K562 (cell line): ENCODE results near the gene LY6G6D. TPM values are rescaled to one million over a fixed set of nuclear protein-coding genes. Genes with fewer than 3 reads are reported as not detected.
A peak's percentile ranks its signal among the peaks of the same experiment; 100 is the strongest.

Experiments used
- ATF7 ChIP-seq: fragments of 450-650 bp; IDR thresholded peaks from 2 replicates; pipeline ENCODE4 v1.7.1; 2014; ENCODE audit warnings: mild to moderate bottlenecking, moderate library complexity
- BMI1 ChIP-seq: fragments of 150-350 bp; IDR thresholded peaks from 2 replicates; pipeline ENCODE4 v1.6.1; 2014; ENCODE audit warnings: low read length
- BRCA1 ChIP-seq, 2 experiments: fragments of 450-650 bp in 1 of 2; sonication (generic) in 1 of 2; formaldehyde crosslinking in 1 of 2; IDR thresholded peaks; 2 replicates each; pipeline versions ENCODE4 v1.5.0 to v1.6.1; 2017 to 2020; ENCODE audit warnings: mild to moderate bottlenecking in 1 of 2, missing genetic modification reagents in 1 of 2
- CAMTA2 ChIP-seq: fragments of 250-450 bp; sonication (Bioruptor Pico); conservative IDR thresholded peaks from 2 replicates; pipeline ENCODE4 v1.5.1; 2022
- CBX2 ChIP-seq: fragments of 200-600 bp; sonication (generic); IDR thresholded peaks from one replicate; pipeline ENCODE4 v1.6.1; 2012; ENCODE audit warnings: mild to moderate bottlenecking, low read length, inconsistent platforms; ENCODE audit not compliant: insufficient read depth, poor library complexity, severe bottlenecking
- E2F4 ChIP-seq: sonication (generic); formaldehyde crosslinking; IDR thresholded peaks from 2 replicates; pipeline ENCODE4 v1.8.0; 2022; ENCODE audit warnings: mild to moderate bottlenecking, low read depth, missing genetic modification reagents
- ELF2 ChIP-seq: fragments of 250-450 bp; sonication (Bioruptor Pico); IDR thresholded peaks from 2 replicates; pipeline ENCODE4 v1.5.0; 2021; ENCODE audit warnings: mild to moderate bottlenecking
- EZH2 ChIP-seq: IDR thresholded peaks from 2 replicates; pipeline ENCODE4 v1.6.1; 2012; ENCODE audit warnings: low read depth, mild to moderate bottlenecking, inconsistent platforms, low read length, borderline replicate concordance
- HMG20A ChIP-seq: fragments of 450-650 bp; formaldehyde crosslinking; conservative IDR thresholded peaks from 2 replicates; pipeline ENCODE4 v1.4.0; 2020; ENCODE audit warnings: mild to moderate bottlenecking, mixed read lengths
- HMG20B ChIP-seq: fragments of 250-450 bp; sonication (Bioruptor Pico); IDR thresholded peaks from 2 replicates; pipeline ENCODE4 v1.5.0; 2021; ENCODE audit warnings: mild to moderate bottlenecking
- HOXB6 ChIP-seq: fragments of 250-450 bp; sonication (Bioruptor Pico); IDR thresholded peaks from 2 replicates; pipeline ENCODE4 v1.5.1; 2022; ENCODE audit warnings: mild to moderate bottlenecking, borderline replicate concordance
- KDM1A ChIP-seq, 2 experiments: fragments of 450-650 bp; IDR thresholded peaks; 2 replicates each; pipeline ENCODE4 v1.6.1; 2016; ENCODE audit warnings: mild to moderate bottlenecking in 2 of 2
- KLF6 ChIP-seq: fragments of 250-450 bp; sonication (Bioruptor Pico); IDR thresholded peaks from 2 replicates; pipeline ENCODE4 v1.4.0; 2020; ENCODE audit warnings: mild to moderate bottlenecking, moderate library complexity, borderline replicate concordance
- LEF1 ChIP-seq: fragments of 450-650 bp; IDR thresholded peaks from 2 replicates; pipeline ENCODE4 v1.6.1; 2016; ENCODE audit warnings: mild to moderate bottlenecking
- NBN ChIP-seq: fragments of 450-650 bp; IDR thresholded peaks from 2 replicates; pipeline ENCODE4 v1.6.1; 2016; ENCODE audit warnings: low read depth, mild to moderate bottlenecking
- NUFIP1 ChIP-seq: fragments of 450-650 bp; IDR thresholded peaks from 2 replicates; pipeline ENCODE4 v1.6.1; 2018; ENCODE audit not compliant: partially characterized antibody
- POLR2H ChIP-seq: IDR thresholded peaks from 2 replicates; pipeline ENCODE4 v1.6.1; 2016; ENCODE audit warnings: missing genetic modification characterization, low read depth, mild to moderate bottlenecking, control low read depth, missing compliant biosample characterization, moderate library complexity
- RFX5 ChIP-seq: IDR thresholded peaks from 2 replicates; pipeline ENCODE4 v1.6.1; 2011; ENCODE audit warnings: low read depth, mild to moderate bottlenecking, improper control_type of control experiment, low read length
- RHOXF2B ChIP-seq: fragments of 250-450 bp; sonication (Bioruptor Pico); conservative IDR thresholded peaks from 2 replicates; pipeline ENCODE4 v1.5.1; 2021
- RUNX1 ChIP-seq: sonication (generic); IDR thresholded peaks from 2 replicates; pipeline ENCODE4 v1.6.1; 2016; ENCODE audit warnings: antibody characterized with exemption, low read depth
- SREBF2 ChIP-seq: sonication (generic); formaldehyde crosslinking; IDR thresholded peaks from 2 replicates; pipeline ENCODE4 v1.4.0; 2020; ENCODE audit warnings: mild to moderate bottlenecking, missing genetic modification reagents
- TSC22D4 ChIP-seq: fragments of 450-650 bp; IDR thresholded peaks from 2 replicates; pipeline ENCODE4 v1.6.1; 2016; ENCODE audit warnings: missing genetic modification characterization, missing biosample characterization, control low read depth
- U2AF2 ChIP-seq: fragments of 200-400 bp; formaldehyde crosslinking; optimal IDR thresholded peaks from 2 replicates; pipeline ENCODE3; 2017; ENCODE audit warnings: low read depth, mild to moderate bottlenecking, low read length
- ZBTB49 ChIP-seq: sonication (generic); formaldehyde crosslinking; IDR thresholded peaks from 2 replicates; pipeline ENCODE4 v1.8.0; 2022; ENCODE audit warnings: missing genetic modification reagents, mild to moderate bottlenecking, borderline replicate concordance
- ZBTB7A ChIP-seq: IDR thresholded peaks from 2 replicates; pipeline ENCODE4 v1.6.1; 2011; ENCODE audit warnings: low read depth, mild to moderate bottlenecking, low read length, moderate library complexity, borderline replicate concordance; ENCODE audit not compliant: control insufficient read depth
- ZNF134 ChIP-seq: fragments of 250-450 bp; sonication (Bioruptor Pico); conservative IDR thresholded peaks from 2 replicates; pipeline ENCODE4 v1.4.0; 2020
- ZNF316 ChIP-seq: fragments of 450-650 bp; IDR thresholded peaks from 2 replicates; pipeline ENCODE4 v1.6.1; 2016
- ZNF766 ChIP-seq: fragments of 200-800 bp; sonication (Bioruptor generic); conservative IDR thresholded peaks from 2 replicates; pipeline ENCODE4 v1.6.1; 2016; ENCODE audit warnings: missing genetic modification characterization, missing compliant biosample characterization
- polyA plus RNA-seq, 8 experiments: library from polyadenylated mRNA; depleted of rRNA in 4 of 8; stranded (reverse) in 5 of 8; unstranded in 3 of 8; fragments of >200 nt; fragmentation: Nextera tagmentation in 2 of 8; fragmentation: Illumina TruSeq in 1 of 8; extraction: Ambion mirVana in 2 of 8; extraction: Trizol in 1 of 8; gene quantifications; 2 replicates each; pipeline versions ENCODE4 v1.2.1 to v1.2.3, GENCODE V29; 2011 to 2014; ENCODE audit warnings: inconsistent platforms in 1 of 8, missing spikeins in 1 of 8
- total RNA-seq, 7 experiments: library from RNA; depleted of rRNA in 6 of 7; stranded (reverse); fragments of >200 nt in 6 of 7; fragmentation: Illumina TruSeq in 2 of 7; extraction: Trizol in 2 of 7; gene quantifications; 2 replicates each; pipeline versions ENCODE4 v1.2.1 to v1.2.3, GENCODE V29; 2011 to 2021; ENCODE audit warnings: low replicate concordance in 1 of 7

Gene LY6G6D
- total and polyA plus RNA-seq, 9 of the 15 experiments (the other 6 are each of a cell fraction or from before 2014, with no cell fraction given) = 0.30 to 0.38 TPM; not detected in 7

- TF ChIP-seq ZBTB49 (no peak), LEF1 (no peak), E2F4 (CRISPR knock-in tag) (peak; percentile 45; the same call in 1 of the 2 replicates), ZNF134 (no peak), POLR2H (tag) (no peak), EZH2 (no peak), BRCA1 (IDR thresholded peaks at IDR 0.05) (no peak), BRCA1 (CRISPR knock-in tag; IDR thresholded peaks at IDR 0.05) (0 out of 2 replicates have a peak, but pooled peaks have one; percentile 79), KDM1A (IDR thresholded peaks at IDR 0.05) (no peak), CAMTA2 (CRISPR knock-in tag) (no peak), KLF6 (CRISPR knock-in tag) (no peak), ELF2 (CRISPR knock-in tag) (no peak), RUNX1 (no peak), BMI1 (no peak), CBX2 (no peak), U2AF2 (no peak), RHOXF2B (CRISPR knock-in tag) (no peak), ZNF316 (no peak), SREBF2 (CRISPR knock-in tag) (no peak), NBN (no peak), NUFIP1 (no peak), ATF7 (no peak), ZBTB7A (peak; percentile 14; the same call in 1 of the 2 replicates), TSC22D4 (no peak), RFX5 (no peak), ZNF766 (CRISPR knock-in tag) (no peak), HMG20B (CRISPR knock-in tag) (no peak), HMG20A (no peak), HOXB6 (CRISPR knock-in tag) (no peak)
Observed at GRCh38 chr6:31707701-31708100, 7.4 kb upstream of the LY6G6D start (continued).
